ENCODE measurements around the gene CSTF2T.
A peak's percentile ranks its signal among the peaks of the same experiment; 100 is the strongest.
"Not testable (repeated sequence)": the region's sequence is repeated elsewhere in the genome, so short reads cannot be mapped to it uniquely, and the experiment has no call there.

Gene CSTF2T

GRCh38 chr10:51694086-51694768 is 5.2 kb downstream of the CSTF2T start:
- no peak for DNase-seq

DNA sequence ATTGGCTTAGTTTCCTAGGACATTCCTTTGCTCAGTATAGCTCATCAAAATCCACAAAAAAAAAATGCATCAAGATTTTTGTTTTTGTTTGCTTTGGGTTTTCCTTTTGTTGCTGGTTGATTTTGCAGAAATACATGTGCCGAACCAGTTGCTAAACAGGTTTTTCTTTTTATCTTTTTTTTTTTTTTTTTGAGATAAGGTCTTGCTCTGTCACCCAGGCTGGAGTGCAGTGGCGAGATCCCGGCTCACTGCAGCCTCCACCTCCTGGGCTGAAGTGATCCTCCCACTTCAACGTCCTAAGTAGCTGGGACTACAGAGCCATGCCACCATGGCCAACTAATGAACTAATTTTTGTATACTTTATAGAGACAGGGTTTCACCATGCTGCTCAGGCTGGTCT is 8.3 kb downstream of the CSTF2T start:
- no peak for DNase-seq

- no peak for DNase-seq
Observed at GRCh38 chr10:51689536-51689935, 9.9 kb downstream of the CSTF2T start.

DNA sequence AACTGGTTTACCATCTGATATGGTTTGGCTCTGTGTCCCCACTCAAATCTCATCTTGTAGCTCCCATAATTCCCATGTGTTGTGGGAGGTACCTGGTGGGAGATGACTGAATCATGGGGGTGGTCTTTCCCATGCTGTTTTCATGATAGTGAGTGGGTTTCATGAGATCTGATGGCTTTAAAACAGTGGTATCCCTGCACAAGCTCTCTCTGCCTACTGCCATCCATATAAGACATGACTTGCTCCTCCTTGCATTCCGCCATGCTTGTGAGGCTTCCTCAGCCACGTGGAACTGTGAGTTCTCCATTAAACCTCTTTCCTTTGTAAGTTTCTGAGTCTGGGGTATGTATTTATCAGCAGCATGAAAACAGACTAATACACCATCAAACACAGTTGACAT is 10.6 kb downstream of the CSTF2T start:
- not testable (repeated sequence) for DNase-seq

GRCh38 chr10:51687296-51687695 is 12.1 kb downstream of the CSTF2T start:
- no peak for DNase-seq

GRCh38 chr10:51685768-51686167 is 13.6 kb downstream of the CSTF2T start:
- no peak for DNase-seq

- DNase-seq: no peak
Observed at GRCh38 chr10:51683031-51683691, 16.2 kb downstream of the CSTF2T start.

- DNase-seq: no peak
Observed at GRCh38 chr10:51679841-51680240, 19.6 kb downstream of the CSTF2T start.

- DNase-seq: no peak
Observed at GRCh38 chr10:51675088-51675487, 24.3 kb downstream of the CSTF2T start.

GRCh38 chr10:51672039-51672535 is 27.3 kb downstream of the CSTF2T start:
- DNase-seq: no peak

DNA sequence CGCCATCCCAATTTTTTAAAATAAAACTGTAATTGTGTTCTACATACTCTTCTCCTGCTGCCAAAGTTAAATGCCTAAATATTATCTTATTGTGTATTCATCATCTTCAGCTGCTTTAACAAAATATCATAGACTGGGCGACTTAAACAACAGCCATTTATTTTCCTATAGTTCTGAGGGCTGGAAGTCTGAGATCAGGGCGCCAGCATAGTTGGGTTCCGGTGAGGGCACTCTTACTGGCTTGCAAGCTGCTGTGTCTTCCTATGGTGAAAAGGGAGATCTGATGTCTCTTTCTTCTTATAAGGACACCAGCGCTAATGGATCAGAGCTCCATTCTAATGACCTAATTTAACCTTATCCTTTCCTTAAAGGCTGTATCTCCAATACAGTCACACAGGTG is 30.4 kb downstream of the CSTF2T start:
- no peak for DNase-seq

DNA sequence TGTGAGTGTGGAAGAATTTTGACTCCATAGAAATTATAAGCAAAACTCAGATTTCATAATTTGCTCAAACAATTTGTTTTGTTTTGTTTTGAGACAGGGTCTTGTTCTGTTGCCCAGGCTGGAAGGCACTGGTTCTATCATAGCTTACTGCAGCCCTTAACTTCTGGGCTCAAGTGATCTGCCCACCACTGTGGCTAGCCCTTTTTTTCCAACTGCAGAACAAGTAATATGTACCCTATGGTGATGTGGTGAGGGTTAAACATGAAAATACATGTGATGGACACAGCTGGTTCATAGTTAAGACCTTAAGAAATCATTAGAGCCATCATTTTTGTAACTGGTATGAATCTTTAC is 31.1 kb downstream of the CSTF2T start:
- DNase-seq: no peak

GRCh38 chr10:51667678-51668335 is 31.6 kb downstream of the CSTF2T start:
- DNase-seq: no peak

DNA sequence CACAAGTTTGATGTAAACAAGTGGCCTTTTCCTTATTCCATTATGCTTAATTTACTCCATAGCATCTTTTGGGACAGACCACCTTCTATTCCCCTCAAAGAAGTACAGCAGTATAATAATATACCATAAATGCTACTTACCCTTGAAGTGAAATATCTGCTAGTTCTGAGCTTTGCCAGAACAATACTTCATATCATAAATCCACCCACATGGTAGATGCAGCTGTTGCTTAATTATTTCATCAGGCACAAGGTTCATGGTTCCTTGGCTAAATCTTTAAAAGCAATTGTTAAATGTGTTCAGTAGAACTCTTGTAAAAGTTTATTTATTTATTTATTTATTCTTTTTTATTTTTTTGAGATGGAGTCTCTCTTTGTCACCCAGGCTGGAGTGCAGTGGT is 32.9 kb downstream of the CSTF2T start:
- no peak for DNase-seq

DNA sequence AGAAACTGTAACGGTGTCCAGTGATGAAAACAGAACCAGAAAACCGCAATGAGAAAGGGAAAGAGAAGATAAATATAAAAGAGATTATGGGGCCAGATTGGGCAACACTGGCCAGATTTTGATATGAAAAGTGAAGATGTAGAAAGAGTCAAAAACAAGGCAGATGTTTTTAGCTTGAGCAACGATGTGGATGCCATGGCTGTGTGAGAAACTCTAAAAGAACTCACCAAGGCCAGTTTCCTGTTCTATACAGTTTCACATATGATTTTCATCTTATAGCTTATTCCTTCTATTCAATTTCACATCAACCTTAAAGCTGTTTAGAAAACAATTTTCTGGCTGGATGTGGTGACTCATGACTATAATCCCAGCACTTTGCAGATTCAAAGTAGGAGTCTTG is 36.3 kb downstream of the CSTF2T start:
- DNase-seq: no peak

- DNase-seq: no peak
Observed at GRCh38 chr10:51659344-51659743, 40.1 kb downstream of the CSTF2T start.

- DNase-seq: no peak
Observed at GRCh38 chr10:51658000-51658399, 41.4 kb downstream of the CSTF2T start.

DNA sequence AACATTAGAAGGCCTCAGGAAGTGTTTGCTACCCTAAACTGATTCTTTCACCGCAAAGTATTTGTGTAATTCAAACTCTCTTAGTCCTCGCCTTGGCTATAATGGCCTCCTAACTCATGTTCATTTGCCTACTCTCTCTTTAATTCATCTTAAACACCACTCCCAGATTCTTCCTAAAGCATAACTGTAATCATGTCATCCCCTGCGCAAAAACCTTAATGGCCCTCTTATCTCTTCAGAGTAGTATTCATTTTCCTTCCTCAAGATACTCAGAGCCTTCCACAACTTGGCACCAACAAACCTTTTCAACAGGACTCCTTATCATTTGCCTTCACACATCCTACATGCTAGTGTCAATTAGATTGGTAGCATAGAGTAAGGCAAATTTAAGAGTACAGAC is 42.9 kb downstream of the CSTF2T start:
- DNase-seq: no peak

DNA sequence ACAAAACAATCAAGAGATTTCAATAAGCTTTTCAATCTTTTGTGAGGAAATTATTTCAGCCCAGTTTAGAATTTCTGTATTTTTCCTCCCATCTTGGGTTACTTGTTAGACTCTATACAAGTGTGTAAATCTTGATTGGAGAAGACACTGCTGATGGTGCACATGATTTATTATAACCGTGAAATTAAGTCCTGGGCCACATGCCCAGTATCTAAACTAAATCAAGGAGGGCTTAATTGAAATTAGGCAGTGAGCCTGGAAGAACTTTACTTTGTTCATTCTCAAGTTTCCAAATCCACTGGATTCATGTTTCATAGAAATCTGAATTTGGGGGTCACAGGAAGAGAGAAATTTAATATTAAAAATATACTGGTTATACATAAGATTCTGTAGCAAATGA is 44.5 kb downstream of the CSTF2T start:
- peak in 1 of 2 donors; percentile 54 for DNase-seq

DNA sequence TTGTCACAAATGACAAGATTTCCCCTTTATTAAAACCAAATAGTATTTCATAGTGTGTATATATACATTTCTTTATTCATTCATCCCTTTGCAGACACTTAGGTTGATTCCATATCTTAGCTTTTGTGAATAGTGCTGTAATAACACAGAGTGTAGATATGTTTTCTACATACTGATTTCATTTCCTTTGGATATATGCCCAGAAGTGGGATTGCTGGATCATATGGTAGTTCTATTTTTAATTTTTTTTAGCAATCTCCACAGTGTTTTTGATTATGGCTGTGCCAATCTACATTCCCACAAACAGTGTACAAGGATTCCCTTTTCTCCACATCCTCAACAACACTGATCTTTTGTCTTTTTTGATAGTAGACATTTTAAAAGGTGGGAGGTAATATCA is 46.4 kb downstream of the CSTF2T start:
- DNase-seq: no peak

GRCh38 chr10:51651063-51651462 is 48.3 kb downstream of the CSTF2T start:
- DNase-seq: no peak

DNA sequence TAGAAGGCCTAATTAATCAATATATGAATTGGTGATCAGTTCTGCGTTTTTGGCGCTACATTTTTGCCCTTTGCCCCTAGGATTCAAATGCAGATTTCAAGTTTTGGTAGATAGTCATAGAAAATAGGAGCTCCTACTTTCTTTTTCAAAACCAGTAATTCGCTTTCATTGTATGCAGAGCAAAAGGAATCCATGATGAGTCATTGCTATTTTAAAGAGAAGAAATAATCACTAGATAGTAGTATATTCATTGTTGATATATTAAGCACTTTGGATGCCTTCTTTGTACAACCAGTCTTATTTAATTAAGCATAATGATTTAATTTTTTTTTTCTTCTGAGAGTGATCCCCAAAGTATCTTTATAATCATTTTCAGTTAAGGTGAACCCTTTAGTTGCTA is 50.3 kb downstream of the CSTF2T start:
- no peak for DNase-seq

Data from hippocampal formation (tissue), 2 donors.